RWPE2 (cell line): ENCODE results near the gene MUC5AC.

Source experiments
- ATAC-seq: fragments of 200-7000 bp; cut with Tn5 transposase; 3 replicates; pipeline ENCODE4 v1.9.1; 2021; ENCODE audit warnings: low read depth
- DNase-seq: peaks from one replicate; pipeline ENCODE4 v3.0.0-alpha.2; 2020; ENCODE audit warnings: low spot score
- H3K27ac ChIP-seq: fragments of 450-650 bp; 2 replicates; pipeline ENCODE4 v1.5.1; 2017; ENCODE audit warnings: mild to moderate bottlenecking; ENCODE audit not compliant: poor library complexity, severe bottlenecking
- H3K27me3 ChIP-seq: fragments of 250-450 bp; sonication (Bioruptor Pico); 2 replicates; pipeline ENCODE4 v1.5.1; 2021; ENCODE audit warnings: mild to moderate bottlenecking, moderate library complexity; ENCODE audit not compliant: insufficient read depth, poor library complexity, severe bottlenecking
- H3K36me3 ChIP-seq: fragments of 250-450 bp; sonication (Bioruptor Pico); 2 replicates; pipeline ENCODE4 v1.5.1; 2020; ENCODE audit warnings: low read depth, mild to moderate bottlenecking, moderate library complexity
- H3K4me1 ChIP-seq: fragments of 250-450 bp; sonication (Bioruptor Pico); 2 replicates; pipeline ENCODE4 v1.5.1; 2021; ENCODE audit warnings: mild to moderate bottlenecking, moderate library complexity; ENCODE audit not compliant: insufficient read depth, poor library complexity, severe bottlenecking
- H3K4me3 ChIP-seq: fragments of 250-450 bp; sonication (Bioruptor Pico); 2 replicates; pipeline ENCODE4 v1.5.1; 2021; ENCODE audit warnings: mild to moderate bottlenecking, moderate library complexity; ENCODE audit not compliant: severe bottlenecking
- H3K9me3 ChIP-seq: fragments of 250-450 bp; sonication (Bioruptor Pico); 2 replicates; pipeline ENCODE4 v1.5.1; 2021; ENCODE audit warnings: mild to moderate bottlenecking, moderate library complexity; ENCODE audit not compliant: severe bottlenecking
- CTCF ChIP-seq: fragments of 450-650 bp; IDR thresholded peaks from one replicate; pipeline ENCODE4 v1.5.1; 2017; ENCODE audit warnings: mild to moderate bottlenecking, moderate library complexity; ENCODE audit not compliant: poor library complexity, severe bottlenecking

MUC5AC gene

GRCh38 chr11:1178201-1178885, 20.6 kb downstream of the MUC5AC start:
- TF ChIP-seq CTCF = no peak
- Histone ChIP-seq H3K4me1 (no peaks in the 10 kb centered on the region), H3K4me3 (no peak overlapping the region), H3K27ac (no peak overlapping the region), H3K9me3 (no peaks in the 10 kb centered on the region), H3K27me3 (no peaks in the 10 kb centered on the region), H3K36me3 (no peaks in the 10 kb centered on the region)
- ATAC-seq = no peak
- DNase-seq = no peak

- no peak for DNase-seq
- no peaks in the 10 kb centered on the region for H3K4me1 ChIP-seq
- no peak overlapping the region for H3K27ac ChIP-seq
- no peak for ATAC-seq
- no peak for TF ChIP-seq CTCF
- H3K36me3 ChIP-seq = no peaks in the 10 kb centered on the region
- no peaks in the 10 kb centered on the region for H3K9me3 ChIP-seq
- H3K4me3 ChIP-seq = no peak overlapping the region
- H3K27me3 ChIP-seq = no peaks in the 10 kb centered on the region
Observed at GRCh38 chr11:1178906-1179305, 21.2 kb downstream of the MUC5AC start.

- no peak for TF ChIP-seq CTCF
- H3K36me3 ChIP-seq = no peaks in the 10 kb centered on the region
- no peak overlapping the region for H3K27ac ChIP-seq
- H3K4me1 ChIP-seq = no peaks in the 10 kb centered on the region
- DNase-seq (no peak), ATAC-seq (no peak)
- no peaks in the 10 kb centered on the region for H3K9me3 ChIP-seq
- no peaks in the 10 kb centered on the region for H3K27me3 ChIP-seq
- no peak overlapping the region for H3K4me3 ChIP-seq
Observed at GRCh38 chr11:1179641-1180040, 21.9 kb downstream of the MUC5AC start.

GRCh38 chr11:1180171-1180570, 22.4 kb downstream of the MUC5AC start:
- H3K9me3 ChIP-seq = no peaks in the 10 kb centered on the region
- ATAC-seq (no peak), DNase-seq (no peak)
- H3K4me3 ChIP-seq = no peak overlapping the region
- H3K36me3 ChIP-seq = no peaks in the 10 kb centered on the region
- no peaks in the 10 kb centered on the region for H3K27me3 ChIP-seq
- no peaks in the 10 kb centered on the region for H3K4me1 ChIP-seq
- TF ChIP-seq CTCF = no peak
- H3K27ac ChIP-seq = no peak overlapping the region

- Histone ChIP-seq H3K36me3 (no peaks in the 10 kb centered on the region), H3K4me1 (no peaks in the 10 kb centered on the region), H3K27ac (no peak overlapping the region), H3K4me3 (no peak overlapping the region), H3K9me3 (no peaks in the 10 kb centered on the region), H3K27me3 (no peaks in the 10 kb centered on the region)
- DNase-seq = no peak
- TF ChIP-seq CTCF = no peak
- ATAC-seq = no peak
Observed at GRCh38 chr11:1180947-1181391, 23.2 kb downstream of the MUC5AC start.
